ENCODE measurements around the gene ABCB8. TPM values are rescaled to one million over a fixed set of nuclear protein-coding genes. Genes with fewer than 3 reads are reported as not detected.

Gene ABCB8
- total and polyA plus RNA-seq, 12 donors: 15.5 to 62.3 (median 51.2) TPM

DNA sequence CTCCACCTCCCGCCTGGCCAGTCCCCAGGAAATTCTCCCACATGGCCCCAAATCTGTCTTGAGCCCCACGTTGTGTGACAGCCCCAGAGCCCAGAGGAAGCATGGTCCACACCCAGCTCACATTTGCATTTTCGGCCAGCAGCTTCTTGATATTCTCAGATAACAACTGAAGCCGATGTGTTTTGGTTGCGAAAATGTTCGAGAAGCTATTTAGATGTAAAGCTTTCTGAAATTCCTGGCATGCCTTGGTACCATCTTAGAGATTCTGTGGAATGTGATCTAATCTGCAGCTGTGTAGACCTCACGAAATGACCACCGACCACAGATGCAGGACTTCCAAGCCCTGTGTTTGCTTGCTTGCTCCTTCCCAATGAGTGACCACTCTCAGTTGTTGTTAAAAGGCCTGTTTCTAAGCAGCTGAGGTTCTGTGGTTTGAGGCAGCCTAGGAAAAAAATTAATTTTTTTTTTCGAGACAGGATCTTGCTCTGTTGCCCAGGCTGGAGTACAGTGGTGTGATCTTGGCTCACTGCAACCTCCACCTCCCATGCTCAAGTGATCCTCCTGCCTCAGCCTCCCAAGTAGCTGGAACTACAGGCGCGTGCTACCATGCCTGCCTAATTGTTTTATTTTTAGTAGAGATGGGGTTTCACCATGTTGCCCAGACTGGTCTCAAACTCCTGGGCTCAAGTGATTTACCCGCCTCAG lies 40.0 kb downstream of the ABCB8 start:
- H3K36me3 ChIP-seq (replicated peaks in 1 of 2): peaks cover 0 to 93% of the 10 kb centered on the region in 2 donors
- H3K27me3 ChIP-seq: no peaks in the 10 kb centered on the region
- 86 to 91% (median 89%) methylated on average over 10 to 12 of the region's 12 CpGs for WGBS, 4 donors

DNA sequence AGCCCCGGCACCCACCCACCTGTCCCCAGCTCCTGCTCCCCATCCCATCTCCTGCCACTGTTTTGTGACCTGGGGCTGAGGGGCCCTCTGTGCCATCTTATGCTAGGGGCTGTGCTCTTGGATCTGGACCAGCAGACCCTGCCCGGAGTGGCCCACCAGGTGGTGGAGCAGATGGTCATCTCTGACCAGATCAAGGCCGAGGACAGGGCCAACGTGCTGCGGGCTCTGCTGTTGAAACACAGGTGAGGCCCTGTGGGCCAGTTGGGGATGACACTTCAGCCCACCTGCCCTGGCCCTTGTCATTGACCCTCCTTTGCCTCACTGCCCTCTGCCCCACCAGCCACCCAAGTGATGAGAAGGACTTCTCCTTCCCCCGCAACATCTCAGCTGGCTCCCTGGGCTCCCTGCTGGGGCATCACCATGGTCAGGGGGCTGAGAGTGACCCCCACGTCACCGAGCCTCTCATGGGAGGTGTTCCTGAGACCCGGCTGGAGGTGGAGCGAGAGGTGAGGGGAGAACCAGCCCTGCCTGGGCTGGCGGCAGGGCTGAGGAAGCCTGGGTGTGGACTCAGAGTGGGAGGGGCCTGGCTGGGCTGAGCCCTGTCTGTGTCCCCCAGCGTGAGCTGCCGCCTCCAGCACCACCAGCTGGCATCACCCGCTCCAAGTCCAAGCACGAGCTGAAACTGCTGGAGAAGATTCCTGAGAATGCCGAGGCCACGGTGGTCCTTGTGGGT lies 41.8 kb downstream of the ABCB8 start:
- DNase-seq: no peak
- Histone ChIP-seq H3K4me3 (no peak overlapping the region), H3K9me3 (replicated peaks in 1 of 3) (no peaks in the 10 kb centered on the region), H3K27me3 (no peaks in the 10 kb centered on the region), H3K4me1 (replicated peaks in 1 of 2) (no peaks in the 10 kb centered on the region), H3K36me3 (replicated peaks in 1 of 2) (peaks cover 0 to 100% of the 10 kb centered on the region in 2 donors), H3K27ac (no peak overlapping the region)
- intact Hi-C loops (cut with DNase I): no loop called here
- no peak for TF ChIP-seq POLR2A (IDR thresholded peaks at IDR 0.05)
- TF ChIP-seq, protein P1, sequence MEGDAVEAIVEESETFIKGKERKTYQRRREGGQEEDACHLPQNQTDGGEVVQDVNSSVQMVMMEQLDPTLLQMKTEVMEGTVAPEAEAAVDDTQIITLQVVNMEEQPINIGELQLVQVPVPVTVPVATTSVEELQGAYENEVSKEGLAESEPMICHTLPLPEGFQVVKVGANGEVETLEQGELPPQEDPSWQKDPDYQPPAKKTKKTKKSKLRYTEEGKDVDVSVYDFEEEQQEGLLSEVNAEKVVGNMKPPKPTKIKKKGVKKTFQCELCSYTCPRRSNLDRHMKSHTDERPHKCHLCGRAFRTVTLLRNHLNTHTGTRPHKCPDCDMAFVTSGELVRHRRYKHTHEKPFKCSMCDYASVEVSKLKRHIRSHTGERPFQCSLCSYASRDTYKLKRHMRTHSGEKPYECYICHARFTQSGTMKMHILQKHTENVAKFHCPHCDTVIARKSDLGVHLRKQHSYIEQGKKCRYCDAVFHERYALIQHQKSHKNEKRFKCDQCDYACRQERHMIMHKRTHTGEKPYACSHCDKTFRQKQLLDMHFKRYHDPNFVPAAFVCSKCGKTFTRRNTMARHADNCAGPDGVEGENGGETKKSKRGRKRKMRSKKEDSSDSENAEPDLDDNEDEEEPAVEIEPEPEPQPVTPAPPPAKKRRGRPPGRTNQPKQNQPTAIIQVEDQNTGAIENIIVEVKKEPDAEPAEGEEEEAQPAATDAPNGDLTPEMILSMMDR (IDR thresholded peaks at IDR 0.05): no peak
- WGBS, 4 donors: 89 to 94% (median 92%) methylated on average over 3 to 17 of the region's 17 CpGs

More for the DNA sequence above, 40.0 kb downstream of the ABCB8 start:
- Histone ChIP-seq H3K27ac (no peak overlapping the region), H3K9me3 (replicated peaks in 1 of 3) (no peaks in the 10 kb centered on the region), H3K4me3 (no peak overlapping the region), H3K4me1 (replicated peaks in 1 of 2) (peaks cover 0 to 4% of the 10 kb centered on the region in 2 donors)
- TF ChIP-seq POLR2A (IDR thresholded peaks at IDR 0.05): no peak
- TF ChIP-seq, protein P1 (IDR thresholded peaks at IDR 0.05): no peak
- DNase-seq: no peak
- intact Hi-C loops (cut with DNase I): no loop called here

DNA sequence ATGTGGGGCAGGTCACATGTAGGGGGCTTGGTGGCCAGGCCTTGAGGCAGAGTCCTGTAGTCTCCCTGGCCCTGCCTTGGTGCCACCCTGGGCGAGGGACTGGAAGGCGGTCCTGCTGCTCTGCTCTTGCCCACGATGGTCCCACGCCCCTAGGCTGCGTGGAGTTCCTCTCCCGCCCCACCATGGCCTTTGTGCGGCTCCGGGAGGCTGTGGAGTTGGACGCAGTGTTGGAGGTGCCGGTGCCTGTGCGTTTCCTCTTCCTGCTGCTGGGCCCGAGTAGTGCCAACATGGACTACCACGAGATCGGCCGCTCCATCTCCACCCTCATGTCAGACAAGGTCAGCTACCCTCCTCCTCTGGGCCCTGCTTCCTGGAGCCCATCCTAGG lies 42.3 kb downstream of the ABCB8 start:
- intact Hi-C loops (cut with DNase I): no loop called here
- peaks cover 0 to 100% of the 10 kb centered on the region in 2 donors for H3K36me3 ChIP-seq (replicated peaks in 1 of 2)
- no peaks in the 10 kb centered on the region for H3K4me1 ChIP-seq (replicated peaks in 1 of 2)
- TF ChIP-seq, protein P1 (IDR thresholded peaks at IDR 0.05): no peak
- no peak for TF ChIP-seq POLR2A (IDR thresholded peaks at IDR 0.05)
- no peaks in the 10 kb centered on the region for H3K27me3 ChIP-seq
- no peak for DNase-seq
- no peak overlapping the region for H3K27ac ChIP-seq
- H3K9me3 ChIP-seq (replicated peaks in 1 of 3): no peaks in the 10 kb centered on the region
- H3K4me3 ChIP-seq: no peak overlapping the region
- WGBS, 4 donors: 87 to 94% (median 89%) methylated on average over 3 to 15 of the region's 15 CpGs

DNA sequence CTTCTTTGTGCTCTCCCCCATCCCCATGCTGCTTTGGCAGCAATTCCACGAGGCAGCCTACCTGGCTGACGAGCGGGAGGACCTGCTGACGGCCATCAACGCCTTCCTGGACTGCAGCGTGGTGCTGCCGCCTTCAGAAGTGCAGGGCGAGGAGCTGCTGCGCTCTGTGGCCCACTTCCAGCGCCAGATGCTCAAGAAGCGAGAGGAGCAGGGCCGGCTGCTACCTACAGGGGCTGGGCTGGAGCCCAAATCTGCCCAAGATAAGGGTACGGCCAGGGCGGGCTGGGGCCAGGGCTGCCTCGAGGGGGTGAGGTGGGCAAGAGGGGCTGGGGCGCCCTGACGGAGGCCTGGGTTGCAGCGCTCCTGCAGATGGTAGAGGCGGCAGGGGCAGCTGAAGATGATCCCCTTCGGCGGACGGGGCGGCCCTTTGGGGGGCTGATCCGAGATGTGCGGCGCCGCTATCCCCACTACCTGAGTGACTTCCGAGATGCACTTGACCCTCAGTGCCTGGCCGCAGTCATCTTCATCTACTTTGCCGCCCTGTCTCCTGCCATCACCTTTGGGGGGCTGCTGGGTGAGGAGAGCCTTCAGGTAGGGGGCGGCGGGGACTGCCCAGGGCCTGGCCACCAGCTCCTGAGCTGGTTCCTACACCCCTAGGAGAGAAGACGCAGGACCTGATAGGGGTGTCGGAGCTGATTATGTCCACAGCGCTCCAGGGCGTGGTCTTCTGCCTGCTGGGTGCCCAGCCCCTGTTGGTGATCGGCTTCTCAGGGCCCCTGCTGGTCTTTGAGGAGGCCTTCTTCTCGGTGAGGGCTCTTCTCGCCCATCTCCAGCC lies 43.0 kb downstream of the ABCB8 start:
- 92 to 97% (median 95%) methylated on average over 20 to 39 of the region's 39 CpGs for WGBS, 4 donors
- intact Hi-C loops (cut with DNase I): no loop called here
- no peak overlapping the region for H3K27ac ChIP-seq
- H3K9me3 ChIP-seq (replicated peaks in 1 of 3): no peaks in the 10 kb centered on the region
- peaks cover 0 to 93% of the 10 kb centered on the region in 2 donors for H3K36me3 ChIP-seq (replicated peaks in 1 of 2)
- no peaks in the 10 kb centered on the region for H3K4me1 ChIP-seq (replicated peaks in 1 of 2)
- H3K27me3 ChIP-seq: no peaks in the 10 kb centered on the region
- no peak overlapping the region for H3K4me3 ChIP-seq
- TF ChIP-seq, protein P1 (IDR thresholded peaks at IDR 0.05): no peak
- TF ChIP-seq POLR2A (IDR thresholded peaks at IDR 0.05): no peak
- no peak for DNase-seq
